ENCODE results near the gene AMOTL1.

AMOTL1 gene

GRCh38 chr11:94741022-94741679, 27.0 kb upstream of the AMOTL1 start:
- DNase-seq = no peak

- DNase-seq = no peak
Measured at GRCh38 chr11:94742665-94743064, 25.5 kb upstream of the AMOTL1 start.

- no peak for DNase-seq
Measured at GRCh38 chr11:94746721-94747120, 21.4 kb upstream of the AMOTL1 start.

DNA sequence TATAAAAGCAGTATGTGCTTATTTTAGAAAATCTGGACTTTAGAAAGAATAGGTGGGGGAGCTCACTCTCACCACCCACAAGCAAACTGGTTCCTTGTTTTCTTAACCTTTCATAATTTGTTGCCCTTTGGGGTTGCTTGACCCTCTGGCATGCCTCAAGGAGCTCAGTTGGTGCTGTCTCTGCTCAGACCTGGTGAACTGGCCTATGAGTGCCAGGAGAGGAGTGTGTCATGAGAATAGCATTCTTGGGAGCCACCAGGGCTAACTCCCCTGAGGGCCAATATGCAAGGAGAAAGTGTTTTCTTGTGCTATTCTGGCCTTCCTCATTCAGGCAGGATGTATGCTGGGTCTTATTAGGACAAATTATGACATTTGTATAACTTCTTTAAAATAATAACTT, 21.0 kb upstream of the AMOTL1 start:
- no peak for DNase-seq

- no peak for DNase-seq
Measured at GRCh38 chr11:94747601-94748041, 20.5 kb upstream of the AMOTL1 start.

- DNase-seq = no peak
Measured at GRCh38 chr11:94749369-94749768, 18.8 kb upstream of the AMOTL1 start.

GRCh38 chr11:94750319-94751217, 17.6 kb upstream of the AMOTL1 start:
- DNase-seq = no peak

- no peak for DNase-seq
Measured at GRCh38 chr11:94751218-94751609, 16.9 kb upstream of the AMOTL1 start.

- no peak for DNase-seq
Measured at GRCh38 chr11:94751786-94752185, 16.4 kb upstream of the AMOTL1 start.

GRCh38 chr11:94753630-94754029, 14.5 kb upstream of the AMOTL1 start:
- DNase-seq = no peak

DNA sequence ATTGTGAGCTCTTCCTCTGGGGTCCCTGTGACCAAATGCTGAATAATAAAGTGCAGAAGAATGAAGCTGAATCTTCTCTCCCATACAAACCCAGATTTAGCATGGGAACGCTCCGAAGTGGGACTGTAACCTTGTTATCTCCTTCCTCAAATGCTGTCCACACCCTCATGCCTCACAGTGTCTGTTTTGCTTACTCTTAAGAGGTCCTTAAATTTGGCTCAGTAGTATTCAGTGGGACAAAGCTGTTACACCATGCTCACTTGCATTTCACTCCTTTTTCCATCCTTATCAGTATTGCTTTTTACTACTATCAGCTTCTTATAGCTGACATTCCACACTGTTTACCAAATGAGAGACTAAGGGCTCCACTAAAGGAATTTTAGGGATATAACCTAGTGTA, 13.8 kb upstream of the AMOTL1 start:
- DNase-seq = no peak

DNA sequence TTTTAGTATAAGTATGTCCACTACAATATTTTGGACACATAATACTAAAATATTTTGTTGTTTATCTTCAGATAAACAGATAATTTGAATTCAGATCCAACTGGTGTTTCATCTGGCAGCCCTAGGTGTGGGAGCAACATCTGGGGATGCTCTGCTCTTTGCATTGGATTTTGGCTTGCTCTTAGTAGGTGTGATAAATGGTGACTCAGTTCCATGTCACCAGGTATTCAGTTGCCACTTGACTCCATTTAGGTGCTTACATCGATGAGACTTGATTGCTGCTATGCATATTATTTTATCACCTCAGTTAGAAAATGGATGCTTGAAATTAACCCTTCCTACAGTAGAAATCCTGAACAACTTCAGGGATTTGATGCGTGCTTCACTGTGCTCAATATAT, 13.3 kb upstream of the AMOTL1 start:
- DNase-seq = no peak

DNA sequence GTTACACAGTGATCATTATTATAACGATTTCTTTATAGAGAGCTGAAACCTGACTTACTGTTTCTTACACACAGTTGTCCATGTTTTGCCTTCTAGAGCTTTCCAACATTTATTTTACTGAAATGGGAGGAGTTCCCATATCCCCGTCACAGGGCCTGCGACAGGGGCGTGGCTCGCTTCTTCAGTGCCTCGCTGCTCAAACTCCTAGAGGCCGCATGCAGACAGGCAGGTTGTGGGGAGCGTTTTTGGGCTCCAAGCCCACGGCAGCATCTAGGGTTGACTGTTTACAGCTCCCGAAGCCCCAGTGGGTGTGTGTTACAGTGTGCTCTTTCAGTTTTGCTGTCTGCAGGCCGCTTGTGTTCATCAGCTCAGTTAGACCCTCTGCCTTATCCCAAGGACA, 12.7 kb upstream of the AMOTL1 start:
- no peak for DNase-seq

DNA sequence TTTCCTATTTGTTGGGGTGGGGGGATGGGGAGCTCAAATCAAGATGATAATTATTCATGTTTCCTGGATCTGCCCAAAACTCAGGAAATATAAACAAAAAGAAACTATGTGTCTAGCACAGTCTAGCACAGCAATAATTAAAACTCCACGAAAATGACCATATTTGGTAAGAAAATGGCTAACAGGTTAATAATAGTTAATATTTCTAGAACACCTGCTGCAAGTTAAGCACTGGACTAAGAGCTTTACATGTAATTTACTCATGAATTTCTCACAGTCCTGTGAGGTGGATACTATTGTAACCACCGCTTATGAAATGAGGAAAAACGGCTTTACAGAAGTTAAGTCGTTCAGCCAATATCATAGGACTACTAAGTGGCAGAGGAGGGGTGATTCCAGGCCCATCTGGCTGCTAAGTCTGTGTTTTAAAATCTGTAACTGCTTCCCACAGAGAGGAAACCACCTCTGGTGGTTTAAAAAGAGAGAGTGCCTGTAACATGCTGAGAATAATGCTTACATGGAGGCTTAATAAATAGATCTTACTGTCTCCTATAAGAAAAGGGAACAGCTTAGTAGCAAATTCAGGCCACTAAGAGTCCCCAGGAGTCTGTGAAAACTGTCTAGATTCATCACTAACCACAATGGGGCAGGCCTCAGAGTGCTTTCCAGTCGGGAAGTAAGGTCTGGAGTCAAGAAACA, 11.0 kb upstream of the AMOTL1 start:
- DNase-seq = no peak

GRCh38 chr11:94758666-94759065, 9.5 kb upstream of the AMOTL1 start:
- no peak for DNase-seq

DNA sequence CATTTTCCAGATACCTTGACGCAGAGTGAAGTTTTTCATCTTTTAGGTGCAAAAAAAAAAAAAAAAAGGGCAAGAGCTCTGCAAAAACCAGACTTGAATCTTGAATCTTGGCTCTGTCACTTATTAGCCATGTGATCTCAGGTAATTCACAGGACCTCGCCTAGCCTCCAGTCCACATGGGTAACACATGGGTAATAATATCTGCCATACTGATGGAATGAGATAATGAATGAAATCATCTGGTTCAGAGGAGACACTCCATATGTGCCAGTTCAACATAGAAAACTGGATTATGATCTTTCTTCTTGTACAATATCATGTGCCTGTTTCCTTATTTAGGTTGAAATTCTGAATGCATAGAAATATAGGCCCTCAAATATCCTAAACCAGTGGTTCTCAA, 8.6 kb upstream of the AMOTL1 start:
- no peak for DNase-seq

DNA sequence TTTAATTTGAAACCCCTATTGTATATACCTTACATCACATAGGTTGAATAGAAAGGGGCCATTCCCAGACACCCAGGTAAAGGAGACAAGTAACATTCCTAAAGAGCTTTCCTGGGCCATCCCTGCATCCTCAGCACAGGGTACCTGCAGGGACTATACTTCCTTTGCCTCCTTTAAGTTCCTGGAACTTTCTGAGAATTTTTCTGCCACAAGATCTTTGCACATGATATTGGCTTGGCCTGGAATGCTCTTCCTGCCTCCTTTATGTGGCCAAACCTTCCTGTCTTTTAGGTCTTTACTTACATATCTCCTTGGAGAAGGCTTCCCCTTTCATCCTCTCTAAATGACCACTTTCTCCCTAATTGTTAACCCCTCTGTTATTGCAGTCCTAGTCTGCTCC, 7.9 kb upstream of the AMOTL1 start:
- DNase-seq = no peak

DNA sequence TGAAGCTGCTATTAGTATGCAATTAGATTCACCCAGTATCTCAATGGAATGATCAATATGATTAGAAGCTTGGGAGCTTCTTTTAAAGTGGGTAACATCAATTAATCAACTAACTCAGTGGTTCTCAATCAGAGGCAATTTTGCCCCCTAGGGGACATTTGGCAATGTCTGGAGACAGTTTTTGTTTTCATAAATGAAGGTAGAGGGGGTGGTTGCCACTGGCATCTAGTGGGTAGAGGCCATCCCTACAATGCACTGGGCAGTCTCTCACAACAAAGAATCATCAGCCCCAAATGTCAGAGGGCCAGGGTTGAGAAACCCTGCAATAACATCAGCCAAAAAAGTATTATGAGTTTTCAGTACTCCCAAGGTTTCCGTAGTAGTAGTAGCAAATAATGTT, 5.9 kb upstream of the AMOTL1 start:
- DNase-seq = no peak

GRCh38 chr11:94762995-94763394, 5.2 kb upstream of the AMOTL1 start:
- DNase-seq = no peak

DNA sequence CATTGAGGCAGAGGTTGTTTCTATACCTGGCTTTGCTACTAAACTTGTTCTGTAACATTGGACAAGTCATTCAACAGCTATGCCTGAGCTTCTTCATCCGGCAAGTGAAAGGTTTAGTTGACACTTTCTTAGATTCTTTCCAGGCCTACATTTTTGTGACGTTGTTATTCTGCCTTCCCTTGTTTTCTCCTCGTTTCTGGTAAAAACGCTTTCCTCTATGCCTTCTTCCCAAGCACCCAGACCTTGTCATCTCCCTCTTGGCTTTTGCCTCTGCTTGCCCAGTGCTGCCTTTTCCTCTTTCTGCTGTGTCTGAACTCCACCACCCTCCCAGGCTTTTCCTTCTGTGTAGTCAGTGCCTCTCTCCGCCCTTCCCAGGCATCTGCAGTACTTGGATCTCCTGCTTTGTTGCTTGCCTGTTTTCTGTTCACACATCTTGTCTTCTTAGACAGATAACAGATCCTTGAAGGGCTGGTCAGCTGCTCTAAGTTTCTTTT, 1.4 kb upstream of the AMOTL1 start:
- DNase-seq = no peak

DNA sequence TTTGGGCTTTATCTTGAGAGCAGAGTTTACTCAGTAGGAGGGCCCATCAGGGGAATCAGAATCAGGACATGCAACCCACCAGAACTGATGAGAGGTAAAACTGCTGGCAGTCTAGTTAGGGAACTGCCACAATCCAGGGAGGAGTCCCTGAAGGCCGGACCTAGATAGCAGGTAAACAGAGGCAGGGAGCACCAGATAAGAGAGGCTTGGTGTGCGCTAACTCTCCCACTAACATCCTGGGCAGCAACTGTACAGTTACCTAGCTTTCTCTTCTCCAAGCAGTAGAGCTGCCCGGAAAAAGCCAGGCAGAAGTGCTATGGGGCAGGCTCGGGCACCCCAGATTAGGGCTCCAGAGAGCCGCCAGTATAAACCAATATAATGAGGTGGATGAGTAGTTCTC, 865 bp upstream of the AMOTL1 start:
- no peak for DNase-seq

DNA sequence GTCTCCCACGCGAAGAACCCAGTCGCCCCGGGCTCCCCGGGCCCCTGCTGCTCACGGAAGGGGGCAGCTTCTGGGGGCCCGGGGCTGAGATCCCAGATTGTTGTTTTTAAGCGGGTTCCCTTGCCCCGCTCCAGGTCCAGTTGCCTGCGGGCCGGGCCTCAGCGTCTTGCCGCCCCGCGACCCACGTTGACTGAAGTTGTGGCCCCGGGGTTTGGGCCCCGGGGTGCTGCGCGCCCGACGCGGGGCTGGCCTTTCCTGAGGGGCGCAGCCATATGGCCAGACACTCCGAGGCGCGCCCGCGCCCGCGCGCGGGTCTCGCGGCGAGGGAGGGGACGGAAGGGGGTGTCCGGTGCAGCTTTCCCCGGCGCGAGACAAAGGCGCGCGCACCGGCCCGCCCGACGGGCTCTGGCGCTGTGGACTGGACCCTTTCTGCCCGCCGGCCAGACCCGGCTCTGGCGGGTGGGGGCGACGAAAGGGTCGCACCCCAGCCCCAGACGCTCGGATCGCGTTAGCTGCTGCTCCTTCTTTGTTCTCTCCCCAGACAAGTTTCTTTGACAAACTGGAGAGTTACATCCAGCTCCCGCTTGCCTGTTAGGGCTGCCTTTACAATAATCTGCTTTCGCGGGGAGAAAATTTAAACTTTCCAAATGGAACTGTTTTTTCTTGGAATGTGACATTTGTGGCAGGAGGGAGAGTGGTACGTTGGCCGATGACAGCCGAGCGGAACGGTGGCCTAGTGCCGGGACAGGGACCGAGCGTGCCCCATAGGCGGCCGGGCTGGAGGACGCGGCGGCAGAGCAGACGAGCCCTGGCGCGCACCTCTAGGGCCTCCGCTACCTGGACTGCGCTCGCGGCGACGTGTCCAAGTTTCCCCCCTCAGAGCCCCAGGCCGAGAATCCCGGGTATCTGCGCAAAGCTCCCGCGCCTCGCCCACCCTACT, 716 bp downstream of the AMOTL1 start:
- no peak for DNase-seq

Measured in activated CD4-positive, alpha-beta T cell treated with anti-CD3 and anti-CD28 coated beads, Interleukin-2, amount 50 U/mL, for 4 hours (primary cell).